ENCODE results near the gene SPECC1L.

Gene SPECC1L

DNA sequence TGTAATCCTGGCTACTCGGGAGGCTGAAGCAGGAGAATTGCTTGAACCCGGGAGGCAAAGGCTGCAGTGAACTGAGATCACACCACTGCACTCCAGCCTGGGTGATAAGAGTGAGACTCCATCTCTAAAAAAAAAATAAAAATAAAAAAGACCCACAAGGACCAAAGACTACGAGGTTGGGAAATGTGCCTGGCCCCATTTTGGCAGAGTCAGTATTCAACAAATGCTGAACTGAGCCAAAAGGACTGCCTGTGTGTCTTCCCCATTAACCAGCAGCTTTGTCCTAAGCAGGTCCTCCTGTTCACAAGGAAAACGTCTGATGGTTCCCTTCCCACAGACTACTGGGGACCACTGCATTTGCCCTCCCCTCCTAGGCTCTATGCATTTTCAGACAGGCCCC lies 184.4 kb downstream of the SPECC1L start:
- Histone ChIP-seq H3K4me3 (ENCODE audit: insufficient read depth, low read length, poor library complexity, severe bottlenecking) (no peak overlapping the region), H3K27ac (ENCODE audit: low read depth, low read length) (no peak overlapping the region), H3K9ac (ENCODE audit: low read length) (no peak overlapping the region), H3K36me3 (ENCODE audit: low read length) (no peaks in the 10 kb centered on the region), H2AFZ (ENCODE audit: low read depth, low read length, severe bottlenecking) (no peak overlapping the region), H3F3A (ENCODE audit: insufficient read depth) (no peaks in the 10 kb centered on the region), H3K9me2 (replicated peaks; ENCODE audit: insufficient read depth, low read length) (no peaks in the 10 kb centered on the region), H3K79me2 (ENCODE audit: insufficient read depth, low read length) (no peaks in the 10 kb centered on the region), H3K4me2 (ENCODE audit: low read depth, low read length, poor library complexity, severe bottlenecking) (no peak overlapping the region), H4K20me1 (ENCODE audit: low read depth, low read length) (no peaks in the 10 kb centered on the region), H3K9me3 (ENCODE audit: insufficient read depth, low read length) (no peaks in the 10 kb centered on the region), H3K27me3 (ENCODE audit: low read length) (no peaks in the 10 kb centered on the region)
- TF ChIP-seq, protein P1, sequence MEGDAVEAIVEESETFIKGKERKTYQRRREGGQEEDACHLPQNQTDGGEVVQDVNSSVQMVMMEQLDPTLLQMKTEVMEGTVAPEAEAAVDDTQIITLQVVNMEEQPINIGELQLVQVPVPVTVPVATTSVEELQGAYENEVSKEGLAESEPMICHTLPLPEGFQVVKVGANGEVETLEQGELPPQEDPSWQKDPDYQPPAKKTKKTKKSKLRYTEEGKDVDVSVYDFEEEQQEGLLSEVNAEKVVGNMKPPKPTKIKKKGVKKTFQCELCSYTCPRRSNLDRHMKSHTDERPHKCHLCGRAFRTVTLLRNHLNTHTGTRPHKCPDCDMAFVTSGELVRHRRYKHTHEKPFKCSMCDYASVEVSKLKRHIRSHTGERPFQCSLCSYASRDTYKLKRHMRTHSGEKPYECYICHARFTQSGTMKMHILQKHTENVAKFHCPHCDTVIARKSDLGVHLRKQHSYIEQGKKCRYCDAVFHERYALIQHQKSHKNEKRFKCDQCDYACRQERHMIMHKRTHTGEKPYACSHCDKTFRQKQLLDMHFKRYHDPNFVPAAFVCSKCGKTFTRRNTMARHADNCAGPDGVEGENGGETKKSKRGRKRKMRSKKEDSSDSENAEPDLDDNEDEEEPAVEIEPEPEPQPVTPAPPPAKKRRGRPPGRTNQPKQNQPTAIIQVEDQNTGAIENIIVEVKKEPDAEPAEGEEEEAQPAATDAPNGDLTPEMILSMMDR (IDR thresholded peaks at IDR 0.05; ENCODE audit: insufficient read depth, low read length, poor library complexity, severe bottlenecking) = no peak
- no peak for TF ChIP-seq EZH2phosphoT487 (conservative IDR thresholded peaks at IDR 0.05; ENCODE audit: low read length)

DNA sequence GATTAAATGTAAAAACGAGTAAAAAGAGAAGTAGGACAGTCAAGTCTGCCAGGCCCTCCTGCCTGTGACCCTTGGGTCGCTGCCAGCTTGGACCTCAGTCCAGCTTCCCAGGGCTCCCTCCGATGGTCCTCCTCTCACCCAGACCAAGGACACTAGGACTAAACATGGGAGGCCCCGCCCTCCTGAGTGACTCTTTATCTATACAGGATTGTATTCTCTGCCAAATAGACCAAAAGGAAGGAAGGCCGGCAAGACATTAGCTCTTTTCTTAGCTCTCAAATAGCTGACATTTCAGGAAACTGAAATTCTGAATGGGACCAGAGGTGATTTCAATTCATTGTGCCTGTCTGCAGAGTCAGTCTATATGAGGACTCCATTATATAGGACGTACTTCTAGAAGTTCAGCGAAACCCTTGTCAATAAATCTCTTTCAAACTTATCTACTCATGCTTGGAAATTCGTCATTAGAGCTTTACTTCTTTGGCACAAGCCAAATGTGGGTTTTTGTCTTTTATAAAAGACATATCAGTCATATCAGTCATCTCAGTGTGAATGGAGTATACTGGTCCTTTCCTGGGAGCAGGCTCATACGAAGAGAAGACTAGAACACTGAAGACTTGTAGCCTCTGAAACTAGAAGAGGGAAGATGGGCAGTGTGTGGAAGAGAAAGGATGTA lies 185.3 kb downstream of the SPECC1L start:
- TF ChIP-seq EZH2phosphoT487 (conservative IDR thresholded peaks at IDR 0.05; ENCODE audit: low read length) = no peak
- TF ChIP-seq, protein P1 (IDR thresholded peaks at IDR 0.05; ENCODE audit: insufficient read depth, low read length, poor library complexity, severe bottlenecking) = no peak

DNA sequence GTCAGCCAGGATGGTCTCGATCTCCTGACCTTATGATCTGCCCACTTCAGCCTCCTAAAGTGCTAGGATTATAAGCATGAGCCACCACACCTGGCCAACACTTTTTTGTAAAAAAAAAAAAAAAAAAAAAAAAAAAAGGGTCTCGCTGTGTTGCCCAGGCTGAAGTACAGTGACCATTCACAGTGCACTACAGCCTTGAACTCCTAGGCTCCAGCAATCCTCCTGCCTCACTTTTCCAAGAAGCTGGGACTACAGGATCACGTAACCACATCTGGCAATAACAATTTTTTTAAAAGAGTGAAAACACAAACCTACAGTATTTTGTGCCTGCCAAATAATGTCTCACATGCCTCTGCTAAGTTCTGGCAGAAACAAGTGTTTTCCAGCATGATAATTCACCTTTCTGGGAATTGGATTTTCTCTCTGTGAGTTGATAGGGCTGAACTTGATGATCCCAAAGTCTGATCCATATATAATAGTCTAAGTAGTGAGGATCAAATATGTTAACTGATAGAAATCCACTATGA lies 187.3 kb downstream of the SPECC1L start:
- no peaks in the 10 kb centered on the region for H3K79me2 ChIP-seq (ENCODE audit: insufficient read depth, low read length)
- H3K9me3 ChIP-seq (ENCODE audit: insufficient read depth, low read length) = no peaks in the 10 kb centered on the region
- no peak overlapping the region for H3K27ac ChIP-seq (ENCODE audit: low read depth, low read length)
- H3K9me2 ChIP-seq (replicated peaks; ENCODE audit: insufficient read depth, low read length) = no peaks in the 10 kb centered on the region
- no peak overlapping the region for H3K4me3 ChIP-seq (ENCODE audit: insufficient read depth, low read length, poor library complexity, severe bottlenecking)
- no peaks in the 10 kb centered on the region for H3K36me3 ChIP-seq (ENCODE audit: low read length)
- no peak overlapping the region for H2AFZ ChIP-seq (ENCODE audit: low read depth, low read length, severe bottlenecking)
- H3K4me2 ChIP-seq (ENCODE audit: low read depth, low read length, poor library complexity, severe bottlenecking) = no peak overlapping the region
- no peak overlapping the region for H3K9ac ChIP-seq (ENCODE audit: low read length)
- H3F3A ChIP-seq (ENCODE audit: insufficient read depth) = no peaks in the 10 kb centered on the region
- no peaks in the 10 kb centered on the region for H3K27me3 ChIP-seq (ENCODE audit: low read length)
- TF ChIP-seq EZH2phosphoT487 (conservative IDR thresholded peaks at IDR 0.05; ENCODE audit: low read length) = no peak
- TF ChIP-seq, protein P1 (IDR thresholded peaks at IDR 0.05; ENCODE audit: insufficient read depth, low read length, poor library complexity, severe bottlenecking) = no peak
- no peaks in the 10 kb centered on the region for H4K20me1 ChIP-seq (ENCODE audit: low read depth, low read length)

More for the DNA sequence above, 185.3 kb downstream of the SPECC1L start:
- Histone ChIP-seq H3K4me2 (ENCODE audit: low read depth, low read length, poor library complexity, severe bottlenecking) (no peak overlapping the region), H3K9me2 (replicated peaks; ENCODE audit: insufficient read depth, low read length) (no peaks in the 10 kb centered on the region), H4K20me1 (ENCODE audit: low read depth, low read length) (no peaks in the 10 kb centered on the region), H2AFZ (ENCODE audit: low read depth, low read length, severe bottlenecking) (no peak overlapping the region), H3K27ac (ENCODE audit: low read depth, low read length) (no peak overlapping the region), H3K36me3 (ENCODE audit: low read length) (no peaks in the 10 kb centered on the region), H3K79me2 (ENCODE audit: insufficient read depth, low read length) (no peaks in the 10 kb centered on the region), H3K27me3 (ENCODE audit: low read length) (no peaks in the 10 kb centered on the region), H3K4me3 (ENCODE audit: insufficient read depth, low read length, poor library complexity, severe bottlenecking) (no peak overlapping the region), H3K9me3 (ENCODE audit: insufficient read depth, low read length) (no peaks in the 10 kb centered on the region), H3F3A (ENCODE audit: insufficient read depth) (no peaks in the 10 kb centered on the region), H3K9ac (ENCODE audit: low read length) (no peak overlapping the region)

Data from SU-DHL-6 (cell line).